Stimulated activated CD8-positive, alpha-beta memory T cell treated with anti-CD3 and anti-CD28 coated beads, Interleukin-12 subunit alpha, Interleukin-12 subunit beta, amount 100 ng/mL, for 4 hours (primary cell): Measurements from ENCODE around the gene N4BP3.

Source experiments
- DNase-seq: peaks from one replicate; pipeline ENCODE4 v3.0.0-alpha.2; 2020; ENCODE audit warnings: low read depth

N4BP3 gene

GRCh38 chr5:178150977-178151734 lies 37.8 kb downstream of the N4BP3 start:
- no peak for DNase-seq

- DNase-seq: no peak
These were observed 39.4 kb downstream of the N4BP3 start for GRCh38 chr5:178152491-178153444.

- DNase-seq: peak; percentile 96
These were observed 40.4 kb downstream of the N4BP3 start, which contains the start of gene NHP2 for GRCh38 chr5:178153530-178154340. NHP2 (minus strand) TSS chr5:178153885; CDS start chr5:178153817, 68 bp downstream.

GRCh38 chr5:178155065-178155464 lies 41.7 kb downstream of the N4BP3 start:
- DNase-seq: no peak

GRCh38 chr5:178160176-178160575 lies 46.8 kb downstream of the N4BP3 start:
- DNase-seq: no peak

- DNase-seq: no peak
These were observed 49.1 kb downstream of the N4BP3 start for GRCh38 chr5:178162481-178162880.

- DNase-seq: peak; percentile 84
These were observed 50.7 kb downstream of the N4BP3 start for GRCh38 chr5:178163772-178164735.

- DNase-seq: no peak
These were observed 52.2 kb downstream of the N4BP3 start for GRCh38 chr5:178165581-178165980.

- no peak for DNase-seq
These were observed 57.1 kb downstream of the N4BP3 start for GRCh38 chr5:178170455-178170854.

GRCh38 chr5:178174456-178174855 lies 61.1 kb downstream of the N4BP3 start:
- DNase-seq: no peak
